ENCODE results near the gene SIPA1L3. TPM values are rescaled to one million over a fixed set of nuclear protein-coding genes. Genes with fewer than 3 reads are reported as not detected.

Gene SIPA1L3
- total RNA-seq, 1 donor from 2014 or later: 14.6 TPM

DNA sequence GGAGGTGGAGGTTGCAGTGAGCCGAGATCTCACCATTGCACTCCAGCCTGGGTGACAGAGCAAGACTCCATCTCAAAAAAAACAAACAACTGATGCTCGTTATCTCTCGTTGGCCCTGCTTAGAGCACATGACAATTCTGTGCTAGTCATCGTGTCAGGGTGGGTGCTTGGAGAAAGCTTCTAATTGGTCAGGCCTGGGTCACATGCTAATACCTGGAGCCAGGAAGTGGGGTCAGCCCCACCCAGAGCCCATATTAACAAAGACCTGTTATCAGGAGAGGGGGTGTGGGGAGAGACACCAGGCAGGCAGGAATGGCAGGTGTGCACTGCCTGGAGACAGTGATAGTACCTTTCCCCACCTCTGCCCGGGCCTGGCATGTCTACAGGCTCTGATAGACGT lies 232.1 kb downstream of the SIPA1L3 start:
- intact Hi-C loops (cut with micrococcal nuclease): no loop called here

DNA sequence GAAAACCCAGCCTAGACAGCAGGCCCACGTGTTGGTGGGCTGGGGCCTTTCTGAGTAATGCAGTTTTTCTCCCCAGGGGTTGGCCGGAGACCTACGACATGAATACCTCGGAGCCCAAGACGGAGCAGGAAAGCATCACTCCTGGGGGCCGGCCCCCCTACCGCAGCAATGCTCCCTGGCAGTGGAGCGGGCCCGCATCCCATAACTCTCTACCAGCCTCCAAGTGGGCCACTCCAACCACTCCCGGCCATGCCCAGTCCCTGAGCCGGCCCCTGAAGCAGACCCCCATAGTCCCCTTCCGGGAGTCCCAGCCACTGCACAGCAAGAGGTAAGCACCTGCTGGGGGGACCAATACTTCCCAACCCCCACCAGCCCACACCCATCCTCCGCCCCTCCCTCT lies 234.1 kb downstream of the SIPA1L3 start:
- intact Hi-C loops (cut with micrococcal nuclease): no loop called here

DNA sequence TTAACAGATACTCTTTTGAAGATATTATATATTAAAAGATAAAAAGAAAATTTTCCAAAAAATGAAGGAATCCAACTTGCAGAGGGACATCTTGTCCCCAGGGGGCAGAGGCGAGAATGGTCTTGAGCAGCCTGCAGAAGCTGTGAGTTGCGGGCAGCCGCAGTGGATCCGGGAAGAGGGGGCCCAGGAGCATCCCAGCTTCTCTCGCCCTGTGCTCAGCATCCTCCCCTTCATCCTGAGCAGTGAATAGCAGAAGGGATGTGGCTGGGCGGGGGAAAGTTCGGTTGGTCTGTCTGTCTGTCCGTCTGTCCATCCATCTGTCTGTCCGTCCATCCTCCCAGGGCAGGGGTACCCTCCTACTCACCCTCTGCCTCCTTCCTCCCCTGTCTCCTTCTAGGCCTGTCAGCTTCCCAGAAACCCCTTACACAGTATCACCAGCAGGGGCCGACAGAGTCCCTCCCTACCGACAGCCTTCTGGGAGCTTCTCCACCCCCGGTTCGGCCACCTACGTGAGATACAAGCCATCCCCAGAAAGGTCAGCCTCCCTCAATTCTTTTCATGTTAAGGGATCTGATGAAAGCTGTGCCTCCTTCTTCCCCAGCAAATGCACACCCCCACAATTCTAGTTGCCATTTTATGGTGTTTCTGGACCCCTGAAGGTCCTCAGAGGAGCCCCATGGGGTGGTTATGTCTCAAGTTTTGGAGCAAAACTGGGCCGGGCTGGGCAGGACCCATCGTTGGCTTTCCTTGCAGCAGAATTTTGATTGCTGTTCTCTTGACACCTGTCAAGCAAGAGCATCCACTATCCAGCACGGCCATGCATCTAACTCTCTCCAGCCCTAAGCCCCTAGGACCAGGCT lies 235.4 kb downstream of the SIPA1L3 start:
- intact Hi-C loops (cut with micrococcal nuclease): no loop called here

DNA sequence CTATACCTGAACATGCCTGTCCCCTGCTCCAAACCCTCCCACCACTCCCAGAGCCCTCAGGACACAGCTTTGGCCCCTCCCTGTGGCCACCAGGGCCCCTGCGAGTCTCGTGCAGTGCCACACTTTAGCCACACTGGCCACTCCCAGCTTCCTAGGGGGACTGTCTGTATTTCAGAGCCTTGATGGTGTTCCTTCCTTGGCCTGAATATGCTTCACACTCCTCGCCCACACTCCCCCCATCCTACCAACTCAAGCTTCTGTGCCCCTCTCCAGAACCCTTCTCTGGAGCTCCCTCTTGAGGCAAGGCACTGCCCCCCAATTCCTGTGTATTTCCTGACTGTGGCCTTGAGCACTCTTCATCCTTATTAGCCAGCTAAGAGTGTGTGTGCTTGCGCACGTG lies 236.8 kb downstream of the SIPA1L3 start:
- intact Hi-C loops (cut with micrococcal nuclease): no loop called here

DNA sequence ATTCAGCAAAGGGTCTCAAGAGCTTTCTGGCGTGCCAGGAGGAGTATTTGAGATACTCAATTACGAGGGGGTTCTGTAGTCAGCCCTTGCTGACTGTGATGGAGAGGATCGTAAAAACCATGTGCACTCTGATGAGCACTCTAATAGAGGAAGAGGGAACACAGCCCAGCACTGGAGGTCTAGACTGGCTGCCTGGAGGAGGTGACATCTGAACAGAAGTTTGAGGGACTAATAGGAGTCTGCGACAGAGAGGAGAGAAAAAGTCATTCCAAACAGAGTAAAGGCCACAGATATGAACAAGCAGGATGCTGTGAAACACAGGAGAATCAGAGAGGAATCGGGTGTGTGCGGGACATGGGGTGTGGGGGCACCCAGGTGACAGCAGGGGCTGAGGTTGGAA lies 237.7 kb downstream of the SIPA1L3 start:
- intact Hi-C loops (cut with micrococcal nuclease): no loop called here

DNA sequence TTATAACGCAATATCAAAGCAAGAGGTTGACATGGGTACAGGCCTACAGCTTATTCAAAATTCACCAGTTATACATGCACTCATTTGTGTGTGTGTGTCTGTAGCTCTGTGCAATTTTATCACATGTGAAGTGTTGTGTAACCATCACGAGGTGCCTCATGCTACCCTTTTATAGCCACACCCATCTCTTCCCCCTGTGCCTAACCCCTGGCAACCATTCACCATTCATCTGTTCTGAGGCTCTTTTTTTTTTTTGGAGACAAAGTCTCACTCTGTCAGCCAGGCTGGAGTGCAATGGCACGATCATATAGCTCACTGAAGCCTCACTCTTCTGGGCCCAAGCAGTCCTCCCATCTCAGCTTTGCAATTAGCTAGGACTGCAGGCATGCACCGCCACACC lies 238.6 kb downstream of the SIPA1L3 start:
- intact Hi-C loops (cut with micrococcal nuclease): no loop called here

DNA sequence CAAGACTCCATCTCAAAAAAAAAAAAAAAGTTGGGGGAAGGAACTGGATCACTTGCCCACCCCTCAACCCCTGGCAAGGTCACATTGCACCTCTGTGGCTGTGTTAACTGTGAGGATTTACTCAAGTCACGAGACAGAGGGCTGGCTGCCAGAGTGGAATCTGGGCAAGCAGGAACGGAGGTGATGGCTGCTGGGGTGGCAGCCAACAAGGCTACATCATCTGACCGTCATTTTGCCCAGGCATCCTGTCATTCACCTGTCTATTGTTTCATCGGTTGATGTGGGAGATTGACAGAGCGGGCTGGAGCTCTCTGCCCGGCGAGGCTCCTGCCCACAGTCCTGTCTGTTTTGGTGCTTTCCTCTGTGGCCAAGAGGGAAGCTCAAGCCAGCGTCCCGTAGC lies 241.3 kb downstream of the SIPA1L3 start:
- intact Hi-C loops (cut with micrococcal nuclease): no loop called here

DNA sequence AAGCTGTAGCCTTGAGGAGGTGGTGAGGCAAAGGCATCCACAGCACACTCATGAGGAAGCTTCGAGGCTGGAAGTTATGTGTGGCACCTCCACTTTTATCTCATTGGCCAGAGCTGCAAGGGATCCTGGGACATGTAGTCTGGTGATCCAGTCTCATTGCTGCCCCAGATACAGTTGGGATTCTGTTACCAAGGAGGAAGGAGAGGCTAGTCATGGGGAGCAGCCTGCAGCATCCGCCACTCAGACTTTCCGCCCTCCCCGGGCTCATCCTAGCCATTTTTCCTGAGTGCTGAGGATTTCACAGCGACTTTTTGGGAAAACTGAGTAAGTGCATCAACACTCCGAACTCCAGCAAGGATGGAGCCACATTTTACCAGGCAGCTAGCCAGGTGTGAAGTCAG lies 242.7 kb downstream of the SIPA1L3 start:
- intact Hi-C loops (cut with micrococcal nuclease): no loop called here

DNA sequence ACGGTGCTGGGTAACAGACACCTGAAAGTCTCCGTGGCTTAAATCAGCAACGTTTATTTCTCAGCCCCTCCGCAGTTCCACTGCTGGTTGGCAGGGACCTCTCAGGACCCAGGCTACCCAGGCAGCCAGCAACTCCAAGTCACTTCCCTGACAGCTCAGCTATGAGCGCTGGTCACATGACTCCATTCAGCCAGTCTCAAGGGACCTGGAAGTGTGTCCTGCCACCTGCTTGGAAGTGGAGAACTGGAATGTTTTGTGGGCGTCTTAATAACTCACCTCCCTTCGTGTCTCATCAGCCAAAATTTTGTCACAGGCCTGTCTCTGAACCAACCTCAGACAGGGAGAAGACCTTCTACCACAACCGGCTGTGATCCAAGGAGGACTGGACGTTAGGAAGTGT lies 244.2 kb downstream of the SIPA1L3 start:
- intact Hi-C loops (cut with micrococcal nuclease): no loop called here

DNA sequence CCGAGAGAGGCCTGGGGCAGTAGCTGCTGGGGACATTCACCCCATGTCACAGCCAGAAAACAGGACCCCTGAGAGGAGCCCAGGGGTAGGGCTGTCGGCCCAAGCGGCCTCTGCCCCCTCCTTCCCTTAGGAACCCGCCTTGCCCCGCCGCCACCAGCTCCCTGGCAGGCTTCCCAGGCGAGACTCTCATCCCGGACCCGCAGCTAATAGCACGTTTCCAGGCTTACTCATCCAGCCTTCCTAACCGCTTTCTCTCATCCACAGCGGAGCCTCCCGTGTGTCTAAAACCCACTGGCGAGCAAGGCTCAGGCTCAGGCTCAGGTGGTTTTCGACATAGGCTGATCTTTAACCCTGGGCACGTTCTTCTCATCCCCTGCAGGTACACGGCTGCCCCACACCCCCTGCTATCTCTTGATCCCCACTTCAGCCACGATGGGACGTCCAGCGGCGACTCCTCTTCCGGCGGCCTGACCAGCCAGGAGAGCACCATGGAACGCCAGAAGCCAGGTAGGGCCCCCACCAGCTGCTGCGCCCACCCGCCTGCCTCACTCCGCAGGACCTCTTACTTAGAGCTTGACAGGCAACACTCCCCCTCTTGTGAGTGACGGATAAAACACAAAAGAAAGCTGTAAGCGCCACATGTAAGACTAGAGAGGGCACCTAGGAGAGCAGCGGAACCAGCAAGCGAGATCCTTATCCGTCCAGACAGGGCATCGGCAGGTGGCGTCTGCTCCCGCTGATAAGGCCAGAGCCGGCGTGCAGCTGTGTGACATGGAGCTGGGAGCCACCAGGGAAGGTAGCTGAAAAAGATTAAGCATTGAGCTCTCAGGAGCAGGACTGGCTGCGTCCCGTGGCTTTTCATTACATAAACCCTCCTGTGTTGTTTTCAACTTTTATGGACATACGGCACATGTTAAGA lies 245.7 kb downstream of the SIPA1L3 start:
- intact Hi-C loops (cut with micrococcal nuclease): no loop called here

DNA sequence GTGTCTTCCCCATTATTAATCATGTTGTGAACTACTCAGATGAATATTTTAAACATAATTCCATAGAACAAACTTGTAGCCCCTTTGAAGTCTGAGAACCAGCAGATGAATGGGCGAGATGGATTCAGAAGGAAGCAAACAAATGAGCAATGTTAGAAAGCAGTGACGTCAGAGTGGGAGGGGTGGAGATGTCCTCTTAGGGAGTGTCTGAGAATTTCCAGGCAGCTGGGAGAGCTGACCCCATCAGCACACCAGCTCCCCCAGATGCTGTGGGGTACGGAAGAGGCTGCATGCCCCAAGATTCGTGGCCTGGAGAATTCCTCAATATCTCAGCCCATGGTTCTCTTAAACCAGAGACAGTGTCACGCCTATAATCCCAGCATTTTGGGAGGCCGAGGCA lies 248.4 kb downstream of the SIPA1L3 start:
- intact Hi-C loops (cut with micrococcal nuclease): no loop called here

DNA sequence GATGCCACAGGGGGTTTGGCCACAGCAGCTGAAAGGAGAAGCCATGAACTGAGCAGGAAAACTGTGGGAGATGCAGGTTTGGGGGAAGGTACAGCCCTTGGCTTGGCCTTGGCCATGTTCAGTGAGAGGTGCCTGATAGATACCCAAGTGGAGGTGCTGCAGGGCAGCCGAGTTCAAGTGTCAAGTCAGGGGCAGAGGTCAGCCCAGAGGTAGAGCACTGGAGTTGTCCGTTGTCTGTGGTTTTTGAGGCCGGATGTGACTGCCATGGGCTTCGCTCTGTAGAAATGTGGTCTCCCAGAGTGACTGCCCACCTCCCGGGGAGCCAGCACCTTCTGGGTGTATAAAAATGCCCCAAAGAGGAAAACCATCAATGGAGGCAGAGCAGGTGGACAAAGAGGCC lies 251.7 kb downstream of the SIPA1L3 start:
- intact Hi-C loops (cut with micrococcal nuclease): no loop called here

DNA sequence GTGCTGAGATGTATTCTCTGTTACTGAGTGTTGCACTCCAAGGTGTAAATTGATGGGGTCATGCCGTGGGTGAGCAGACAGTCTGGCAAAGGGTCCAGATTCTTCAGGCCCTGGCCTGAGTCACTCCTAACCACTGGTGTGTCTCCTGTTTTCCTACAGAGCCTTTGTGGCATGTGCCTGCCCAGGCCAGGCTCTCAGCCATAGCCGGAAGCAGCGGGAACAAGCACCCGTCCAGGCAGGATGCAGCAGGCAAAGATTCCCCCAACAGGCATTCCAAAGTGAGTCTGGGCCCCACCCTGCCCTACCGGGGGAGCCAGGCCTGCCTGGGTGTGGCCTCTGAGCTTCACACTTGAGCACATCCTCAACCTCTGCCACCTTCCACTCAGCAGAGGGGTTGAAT lies 255.1 kb downstream of the SIPA1L3 start:
- intact Hi-C loops (cut with micrococcal nuclease): no loop called here

DNA sequence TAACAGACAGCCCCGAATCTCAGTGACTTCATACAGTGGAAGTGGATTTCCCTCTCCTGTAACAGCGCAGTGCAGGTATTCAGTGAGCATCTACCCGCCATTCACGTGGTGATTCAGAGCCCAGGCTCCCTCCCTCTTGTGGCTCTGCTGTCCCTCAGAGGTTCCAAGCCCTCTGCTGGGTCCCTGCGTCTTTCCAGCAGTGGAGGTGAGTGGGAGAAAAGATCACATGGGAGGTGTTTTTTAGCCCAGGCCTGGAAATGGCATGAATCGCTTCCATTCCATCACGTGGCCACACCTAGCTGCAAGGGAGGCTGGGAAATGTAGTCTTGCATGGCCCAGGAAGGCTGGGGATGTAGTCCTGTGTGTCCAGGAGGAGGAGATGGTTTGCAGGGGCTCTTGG lies 255.6 kb downstream of the SIPA1L3 start:
- intact Hi-C loops (cut with micrococcal nuclease): no loop called here

DNA sequence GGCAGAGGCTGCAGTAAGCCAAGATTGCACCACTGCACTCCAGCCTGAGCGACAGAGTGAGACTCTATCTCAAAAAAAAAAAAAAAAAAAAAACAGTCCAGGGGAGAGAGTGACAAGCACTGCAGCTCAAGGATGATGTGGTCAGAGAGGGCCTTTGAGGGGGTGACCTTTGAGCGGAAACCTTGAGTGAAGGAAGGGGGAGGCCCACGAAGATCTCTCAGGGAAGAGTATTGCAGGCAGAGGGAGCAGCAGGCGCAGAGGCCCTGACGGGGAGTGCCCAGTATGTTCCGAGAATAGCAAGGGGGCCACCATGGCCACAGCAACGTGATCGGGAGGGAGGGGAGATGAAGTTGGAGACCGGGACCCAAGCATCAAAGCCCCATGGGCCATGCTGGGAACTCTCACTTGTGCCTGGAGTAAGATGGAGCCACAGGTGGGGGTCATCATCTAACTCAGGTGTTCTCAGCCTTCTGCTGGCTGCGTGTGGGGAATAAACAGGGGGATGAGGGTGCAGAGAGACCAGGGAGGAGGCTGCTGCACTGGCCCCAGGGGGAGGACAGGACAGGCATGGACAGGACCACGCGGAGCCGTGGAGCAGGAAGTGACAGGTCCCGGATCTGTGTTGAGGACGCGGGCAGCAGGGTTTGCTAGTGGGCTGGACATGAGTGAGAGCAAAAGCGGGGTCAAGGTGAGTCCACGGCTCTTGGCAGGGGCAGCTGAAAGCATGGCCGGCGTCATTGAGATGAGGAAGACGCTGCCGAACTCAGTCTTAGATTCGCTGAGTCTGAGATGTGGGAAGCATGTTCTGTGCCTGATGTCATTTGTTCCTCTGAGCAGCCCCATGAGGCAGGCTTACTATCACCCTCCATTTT lies 256.6 kb downstream of the SIPA1L3 start:
- intact Hi-C loops (cut with micrococcal nuclease): no loop called here

DNA sequence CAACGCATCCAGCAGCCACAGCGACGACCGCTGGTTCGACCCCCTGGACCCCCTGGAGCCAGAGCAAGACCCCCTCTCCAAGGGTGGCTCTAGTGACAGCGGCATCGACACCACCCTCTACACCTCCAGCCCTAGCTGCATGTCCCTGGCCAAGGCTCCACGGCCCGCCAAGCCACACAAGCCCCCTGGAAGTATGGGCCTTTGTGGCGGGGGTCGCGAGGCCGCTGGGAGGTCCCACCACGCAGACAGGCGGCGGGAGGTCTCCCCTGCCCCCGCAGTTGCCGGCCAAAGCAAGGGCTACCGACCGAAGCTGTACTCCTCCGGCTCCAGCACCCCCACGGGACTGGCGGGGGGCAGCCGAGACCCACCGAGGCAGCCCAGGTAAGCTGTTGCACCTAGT lies 257.5 kb downstream of the SIPA1L3 start:
- intact Hi-C loops (cut with micrococcal nuclease): no loop called here

DNA sequence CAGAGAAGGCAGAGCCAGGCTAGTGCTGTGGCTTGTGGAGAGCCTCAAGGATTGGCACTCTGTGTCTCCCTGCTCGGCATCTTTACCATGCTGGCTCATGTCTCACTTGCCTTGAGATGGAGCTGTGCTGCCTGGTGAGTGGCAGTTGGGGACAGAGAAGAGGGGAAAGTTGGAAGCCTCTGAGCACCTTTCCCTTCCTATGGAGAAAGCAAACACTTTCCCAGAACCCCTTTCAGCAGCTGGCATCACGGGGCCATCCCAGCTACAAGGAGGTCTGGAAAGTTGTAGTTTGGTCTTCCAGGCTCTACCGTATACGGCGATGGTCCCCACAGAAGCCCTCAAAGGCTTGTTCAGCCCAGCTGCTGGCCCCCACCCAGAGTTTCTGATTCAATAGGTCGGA lies 258.3 kb downstream of the SIPA1L3 start:
- intact Hi-C loops (cut with micrococcal nuclease): no loop called here

DNA sequence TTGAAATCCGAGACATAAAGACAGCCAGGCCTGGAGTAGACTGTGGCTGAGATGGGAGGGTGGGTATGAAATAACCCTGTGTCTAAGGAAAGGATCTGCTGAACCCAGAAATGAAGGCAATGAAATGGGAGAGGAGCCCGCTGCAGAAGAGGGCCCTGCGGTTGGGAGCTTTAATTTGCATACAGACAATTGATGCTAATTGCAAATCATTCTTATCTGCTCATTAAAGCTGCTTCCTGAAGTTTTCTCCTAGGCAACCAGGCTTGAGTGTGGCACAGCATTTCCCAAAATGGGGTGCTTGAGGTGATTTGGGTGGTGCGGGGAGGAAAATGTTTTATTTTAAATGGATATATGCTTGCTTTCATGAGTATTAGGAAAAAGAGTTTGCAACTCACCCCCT lies 261.6 kb downstream of the SIPA1L3 start:
- intact Hi-C loops (cut with micrococcal nuclease): no loop called here

DNA sequence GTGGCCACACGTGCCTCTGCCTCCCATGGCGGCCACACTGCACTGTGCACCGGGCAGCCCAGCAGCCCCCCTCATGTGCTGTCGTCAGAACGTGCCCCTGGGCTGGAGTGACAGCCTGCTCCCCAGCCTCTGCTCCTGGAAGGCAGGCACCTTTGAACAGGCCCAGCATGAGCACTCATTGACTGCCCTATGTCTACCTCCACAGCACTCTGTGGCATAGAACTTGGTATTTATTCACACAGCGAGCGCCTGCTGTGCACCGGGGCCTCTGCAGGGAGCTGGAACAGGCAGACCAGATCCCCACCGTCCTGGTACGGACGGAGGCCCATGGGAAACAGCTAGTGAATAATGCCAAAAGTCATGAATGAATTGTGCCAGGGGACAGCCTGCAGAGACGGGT lies 263.3 kb downstream of the SIPA1L3 start:
- intact Hi-C loops (cut with micrococcal nuclease): no loop called here

DNA sequence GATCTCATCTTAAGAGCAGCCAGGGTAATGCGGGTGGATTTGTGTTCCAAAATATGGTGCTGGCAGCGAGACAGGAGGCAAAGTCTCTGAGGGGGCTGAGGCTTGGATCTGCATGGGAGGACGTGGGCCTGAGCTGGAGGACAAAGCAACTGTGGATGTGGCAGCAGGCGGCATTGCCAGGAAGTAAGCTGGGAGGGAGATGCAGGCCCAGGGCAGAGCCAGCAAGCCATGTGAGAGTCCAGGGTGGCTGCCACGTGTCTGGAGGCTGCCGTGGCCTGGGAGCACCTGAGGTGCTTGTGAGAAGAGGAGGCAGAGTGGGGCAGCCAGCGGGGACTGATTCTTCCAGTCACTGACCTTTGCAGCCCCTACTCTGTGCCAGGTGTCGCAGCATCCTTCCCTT lies 265.0 kb downstream of the SIPA1L3 start:
- intact Hi-C loops (cut with micrococcal nuclease): no loop called here

DNA sequence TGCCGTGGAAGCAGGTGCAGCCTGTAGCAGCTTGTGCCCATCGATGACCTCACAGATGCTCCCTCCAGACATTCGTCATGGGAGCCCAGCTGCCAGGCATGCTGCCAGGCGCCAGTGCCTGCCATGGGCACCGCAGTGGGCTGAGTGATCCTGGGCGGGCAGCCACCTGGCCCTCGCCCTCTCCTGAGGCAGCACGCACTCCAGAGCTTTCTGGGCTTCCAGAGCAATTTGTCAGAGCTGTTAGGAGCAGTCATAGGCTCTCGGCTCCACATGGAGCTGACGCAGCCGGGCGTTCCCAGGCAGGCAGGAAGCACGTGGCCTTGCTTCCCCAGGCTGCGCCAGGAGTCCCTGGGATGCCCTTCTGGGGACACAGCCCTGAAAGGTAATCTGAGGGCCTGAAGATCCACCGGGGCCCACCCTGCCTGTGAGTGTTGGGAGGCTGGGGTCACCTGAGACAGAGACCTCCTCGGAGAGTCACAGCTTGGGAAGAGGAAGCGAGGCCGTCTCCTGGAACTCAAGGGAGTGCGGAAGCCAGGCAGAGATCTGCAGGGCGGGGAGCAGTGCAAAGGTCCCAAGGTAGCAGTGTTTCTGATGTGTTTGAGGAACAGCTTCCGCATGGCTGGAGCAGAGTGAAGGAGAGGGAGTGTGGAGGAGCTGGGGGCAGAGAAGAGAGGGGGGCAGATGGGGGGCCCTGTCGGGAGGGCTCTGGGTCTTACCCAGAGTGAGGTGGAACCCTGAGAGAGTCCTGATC lies 266.5 kb downstream of the SIPA1L3 start:
- intact Hi-C loops (cut with micrococcal nuclease): no loop called here

All from T-helper 2 cell treated with Interferon-gamma antibody and Interleukin-4, amounts not matched to agents 100 ng/mL and 5 ng/mL, for 36 hours (primary cell).